Activated CD8-positive, alpha-beta T cell treated with anti-CD3 and anti-CD28 coated beads for 36 hours (primary cell): ENCODE measurements around the gene CCL23. TPM values are rescaled to one million over a fixed set of nuclear protein-coding genes. Genes with fewer than 3 reads are reported as not detected.

Experiments
- ATAC-seq: fragments of 200-7000 bp; cut with Tn5 transposase; one replicate; pipeline ENCODE4 v1.10.0; 2021; ENCODE audit warnings: mild to moderate bottlenecking, moderate library complexity
- CTCF ChIA-PET: fragments of 350-600 bp; sonication (Branson Sonifier 250); formaldehyde crosslinking; loops from one replicate; lab custom pipeline; 2021; ENCODE audit warnings: antibody characterized with exemption; lab: Charles Lee
- POLR2A ChIA-PET: fragments of 350-600 bp; sonication (Branson Sonifier 250); formaldehyde crosslinking; loops from one replicate; lab custom pipeline; 2021; ENCODE audit warnings: antibody characterized with exemption; lab: Charles Lee
- DNase-seq: peaks from one replicate; pipeline ENCODE4 v3.0.0-alpha.2; 2020
- H3K27ac Mint-ChIP-seq: one replicate; pipeline ENCODE4 v1.8.0; 2021; ENCODE audit warnings: mild to moderate bottlenecking, mixed read lengths
- H3K27me3 Mint-ChIP-seq: one replicate; pipeline ENCODE4 v1.8.0; 2021; ENCODE audit warnings: mixed read lengths
- H3K36me3 Mint-ChIP-seq: one replicate; pipeline ENCODE4 v1.8.0; 2021; ENCODE audit warnings: low read depth, mixed read lengths
- H3K4me1 Mint-ChIP-seq: one replicate; pipeline ENCODE4 v1.8.0; 2021; ENCODE audit warnings: low read depth, mixed read lengths
- H3K4me3 Mint-ChIP-seq: one replicate; pipeline ENCODE4 v1.8.0; 2021; ENCODE audit warnings: mild to moderate bottlenecking, moderate library complexity, mixed read lengths
- H3K9me3 Mint-ChIP-seq: one replicate; pipeline ENCODE4 v1.8.0; 2021; ENCODE audit warnings: mixed read lengths
- intact Hi-C: fragments of 100-400 bp; cut with micrococcal nuclease; formaldehyde crosslinking; loops from one replicate; pipeline ENCODE4 v1.10.0; 2022
- total RNA-seq, 2 experiments: library from RNA; stranded (reverse); gene quantifications; one replicate each; pipeline ENCODE4 v1.2.3, GENCODE V29; 2021
- TF ChIP-seq, protein P1 (sequence below): fragments of 200-600 bp; IDR thresholded peaks from one replicate; pipeline ENCODE4 v1.8.0; 2022; ENCODE audit warnings: antibody characterized with exemption, mild to moderate bottlenecking

Gene CCL23
- total RNA-seq, 2 experiments from 2014 or later = not detected

DNA sequence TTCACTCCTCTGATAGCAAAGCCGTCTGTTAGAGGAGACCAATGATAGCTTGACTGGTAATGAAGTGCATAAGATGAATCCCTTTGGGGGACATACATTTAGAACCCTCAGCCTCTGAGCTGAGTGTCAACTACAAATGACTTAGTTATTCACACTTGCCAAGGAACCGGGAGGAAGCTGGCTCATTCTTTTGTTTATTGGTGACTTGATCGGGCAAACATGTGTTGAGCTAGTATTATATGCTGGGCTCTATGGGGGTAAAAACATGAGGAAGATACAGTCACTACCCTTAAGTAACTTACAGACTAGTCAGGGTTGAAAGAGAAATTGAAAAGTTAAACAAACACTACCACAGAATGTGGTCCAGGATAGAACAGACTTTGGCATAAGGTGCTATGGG, 39.4 kb downstream of the CCL23 start:
- ATAC-seq (no peak), DNase-seq (no peak)
- intact Hi-C loops = no loop called here
- Mint-ChIP-seq H3K36me3 (no peaks in the 10 kb centered on the region), H3K4me1 (peaks cover 8% of the 10 kb centered on the region), H3K27me3 (no peaks in the 10 kb centered on the region), H3K27ac (no peak overlapping the region), H3K9me3 (no peaks in the 10 kb centered on the region), H3K4me3 (no peak overlapping the region)
- ChIA-PET CTCF (interaction anchor here (1.9 to 11.8 kb wide), 3 partner anchors 9 to 170 kb away, joined by 4 to 299 read pairs (median 85); no protein-coding TSS in a partner anchor), POLR2A (interaction anchor here (0.6 to 0.8 kb wide), 2 partner anchors 9 to 236 kb away, joined by 3 read pairs; no protein-coding TSS in a partner anchor)
- TF ChIP-seq, protein P1, sequence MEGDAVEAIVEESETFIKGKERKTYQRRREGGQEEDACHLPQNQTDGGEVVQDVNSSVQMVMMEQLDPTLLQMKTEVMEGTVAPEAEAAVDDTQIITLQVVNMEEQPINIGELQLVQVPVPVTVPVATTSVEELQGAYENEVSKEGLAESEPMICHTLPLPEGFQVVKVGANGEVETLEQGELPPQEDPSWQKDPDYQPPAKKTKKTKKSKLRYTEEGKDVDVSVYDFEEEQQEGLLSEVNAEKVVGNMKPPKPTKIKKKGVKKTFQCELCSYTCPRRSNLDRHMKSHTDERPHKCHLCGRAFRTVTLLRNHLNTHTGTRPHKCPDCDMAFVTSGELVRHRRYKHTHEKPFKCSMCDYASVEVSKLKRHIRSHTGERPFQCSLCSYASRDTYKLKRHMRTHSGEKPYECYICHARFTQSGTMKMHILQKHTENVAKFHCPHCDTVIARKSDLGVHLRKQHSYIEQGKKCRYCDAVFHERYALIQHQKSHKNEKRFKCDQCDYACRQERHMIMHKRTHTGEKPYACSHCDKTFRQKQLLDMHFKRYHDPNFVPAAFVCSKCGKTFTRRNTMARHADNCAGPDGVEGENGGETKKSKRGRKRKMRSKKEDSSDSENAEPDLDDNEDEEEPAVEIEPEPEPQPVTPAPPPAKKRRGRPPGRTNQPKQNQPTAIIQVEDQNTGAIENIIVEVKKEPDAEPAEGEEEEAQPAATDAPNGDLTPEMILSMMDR = no peak

DNA sequence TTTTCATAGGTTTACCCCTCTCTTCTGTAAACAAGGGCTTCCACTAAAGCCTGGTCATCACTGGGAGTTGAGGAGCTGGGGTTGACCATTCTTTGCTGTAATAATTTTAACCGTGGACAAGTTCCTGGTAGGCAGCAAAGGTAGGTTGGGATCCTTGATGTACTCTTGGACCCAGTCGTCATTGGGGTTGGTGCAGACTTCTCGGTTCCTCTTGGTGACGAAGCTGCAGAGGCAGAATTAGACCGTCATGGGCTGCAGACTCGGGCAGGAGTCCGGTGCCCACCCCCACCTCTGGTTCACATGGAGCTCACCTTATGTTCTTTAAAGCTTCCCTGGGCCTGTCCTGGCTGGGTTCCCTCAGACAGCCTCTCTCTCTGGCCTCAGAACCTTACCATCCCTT, 40.3 kb downstream of the CCL23 start:
- no peak overlapping the region for H3K27ac Mint-ChIP-seq
- ChIA-PET CTCF (interaction anchor here (1.9 to 11.8 kb wide), 3 partner anchors 8 to 171 kb away, joined by 4 to 299 read pairs (median 85); no protein-coding TSS in a partner anchor), POLR2A (interaction anchor here (0.8 kb wide), 1 partner anchor 10 kb away, joined by 3 read pairs; no protein-coding TSS in a partner anchor)
- intact Hi-C loops = no loop called here
- TF ChIP-seq, protein P1 = no peak
- DNase-seq (no peak), ATAC-seq (no peak)
- no peak overlapping the region for H3K4me3 Mint-ChIP-seq
- H3K9me3 Mint-ChIP-seq = no peaks in the 10 kb centered on the region
- H3K36me3 Mint-ChIP-seq = no peaks in the 10 kb centered on the region
- H3K27me3 Mint-ChIP-seq = no peaks in the 10 kb centered on the region
- H3K4me1 Mint-ChIP-seq = peaks cover 8% of the 10 kb centered on the region

DNA sequence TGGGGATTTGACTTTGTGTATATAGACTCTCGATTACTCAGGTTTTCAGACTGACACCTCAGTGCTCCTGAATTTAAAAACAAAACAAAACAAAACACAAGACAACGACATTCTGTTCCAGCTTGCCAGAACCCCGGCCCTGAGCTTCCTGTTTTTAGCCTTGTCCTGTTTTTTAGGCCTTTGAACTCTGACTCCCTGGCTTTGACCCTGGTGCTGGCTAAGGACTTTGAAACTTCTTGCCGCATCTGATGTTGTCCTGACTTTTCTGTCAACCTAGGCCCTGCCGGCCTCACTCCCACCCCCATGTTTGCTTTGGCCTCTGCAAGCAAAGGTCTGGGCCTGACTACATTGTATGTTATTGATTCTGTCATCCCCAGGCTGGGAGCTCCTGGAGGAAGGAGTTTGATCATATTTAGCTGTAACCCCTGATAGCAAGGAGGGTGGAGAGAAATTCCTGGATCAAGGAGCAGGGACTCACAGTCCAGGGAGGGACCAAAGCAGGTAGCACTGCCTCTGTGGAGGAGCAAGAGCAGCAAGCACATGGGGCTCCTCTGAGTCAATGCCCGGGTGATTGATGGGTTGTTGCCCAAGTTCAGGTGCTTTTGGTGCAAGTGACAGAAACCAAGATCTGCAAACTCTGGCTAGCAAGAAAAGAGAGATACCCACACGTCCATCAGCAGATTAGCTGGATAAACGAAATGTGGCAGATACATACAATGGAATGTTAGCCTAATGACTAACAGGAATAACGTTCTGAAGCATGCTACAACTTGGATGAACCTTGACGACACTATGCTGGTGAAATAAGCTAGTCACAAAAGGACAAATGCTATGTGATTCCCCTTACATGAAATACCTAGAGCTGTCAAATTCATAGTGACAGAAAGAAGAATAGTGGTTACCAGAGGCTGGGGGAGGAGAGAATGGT, 44.2 kb downstream of the CCL23 start:
- Mint-ChIP-seq H3K4me3 (no peak overlapping the region), H3K4me1 (peaks cover 8% of the 10 kb centered on the region), H3K36me3 (no peaks in the 10 kb centered on the region), H3K27me3 (no peaks in the 10 kb centered on the region), H3K9me3 (no peaks in the 10 kb centered on the region), H3K27ac (peak overlapping the region; percentile 30)
- intact Hi-C loops = loop anchor here (5.0 kb wide), 1 partner anchor 99 kb away; no protein-coding TSS in a partner anchor
- TF ChIP-seq, protein P1 = no peak
- POLR2A ChIA-PET = interaction anchor here (1.3 kb wide), 1 partner anchor 99 kb away, joined by 4 read pairs; no protein-coding TSS in a partner anchor
- ATAC-seq (no peak), DNase-seq (no peak)
- CTCF ChIA-PET = interaction anchor here (1.2 to 11.8 kb wide), 4 partner anchors 12 to 175 kb away, joined by 3 to 299 read pairs (median 12); no protein-coding TSS in a partner anchor

DNA sequence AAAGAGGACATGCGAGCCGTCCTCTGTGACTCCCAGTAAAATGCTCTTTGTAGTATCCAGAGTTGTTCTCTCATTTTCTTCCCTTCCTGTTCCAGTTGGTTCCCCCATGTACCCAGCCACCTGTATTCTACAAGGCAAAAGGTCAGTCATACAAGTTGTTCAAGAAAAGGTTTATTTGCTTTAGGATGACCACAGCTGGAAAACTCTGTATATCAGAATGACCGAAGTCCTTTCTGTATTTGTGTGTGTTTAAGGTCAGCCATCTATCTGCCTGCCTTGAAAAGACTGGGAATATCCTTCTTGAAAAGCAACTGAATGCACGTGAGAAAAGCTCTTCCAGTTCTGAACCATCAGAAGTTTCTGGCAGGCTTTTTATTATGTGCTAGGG, 44.8 kb downstream of the CCL23 start:
- H3K9me3 Mint-ChIP-seq = no peaks in the 10 kb centered on the region
- ChIA-PET POLR2A (interaction anchor here (1.3 kb wide), 1 partner anchor 100 kb away, joined by 4 read pairs; no protein-coding TSS in a partner anchor), CTCF (interaction anchor here (1.2 to 11.8 kb wide), 4 partner anchors 11 to 175 kb away, joined by 3 to 299 read pairs (median 12); no protein-coding TSS in a partner anchor)
- H3K36me3 Mint-ChIP-seq = no peaks in the 10 kb centered on the region
- TF ChIP-seq, protein P1 = no peak
- no peak for ATAC-seq
- H3K27ac Mint-ChIP-seq = no peak overlapping the region
- H3K4me1 Mint-ChIP-seq = peaks cover 8% of the 10 kb centered on the region
- no peak for DNase-seq
- no peak overlapping the region for H3K4me3 Mint-ChIP-seq
- H3K27me3 Mint-ChIP-seq = no peaks in the 10 kb centered on the region
- intact Hi-C loops = loop anchor here (5.0 kb wide), 1 partner anchor 99 kb away; no protein-coding TSS in a partner anchor
